Left ventricle myocardium inferior (tissue), 1 donor: ENCODE results near the gene SNX2. TPM values are rescaled to one million over a fixed set of nuclear protein-coding genes. Genes with fewer than 3 reads are reported as not detected.

Source experiments
- DNase-seq: peaks from one replicate; pipeline ENCODE4 v3.0.0-alpha.2; 2020
- H3K27ac ChIP-seq: fragments of 200-600 bp; replicated peaks from 2 replicates; pipeline ENCODE4 v1.8.0; 2021
- H3K27me3 ChIP-seq: fragments of 200-600 bp; 2 replicates; pipeline ENCODE4 v1.8.0; 2021; ENCODE audit warnings: low read depth
- H3K36me3 ChIP-seq: fragments of 200-600 bp; 2 replicates; pipeline ENCODE4 v1.8.0; 2021
- H3K4me1 ChIP-seq: fragments of 200-600 bp; 2 replicates; pipeline ENCODE4 v1.8.0; 2021
- H3K4me3 ChIP-seq: fragments of 200-600 bp; 2 replicates; pipeline ENCODE4 v1.8.0; 2021; ENCODE audit warnings: mild to moderate bottlenecking, moderate library complexity
- H3K9me3 ChIP-seq: fragments of 200-600 bp; replicated peaks from 2 replicates; pipeline ENCODE4 v1.8.0; 2021
- intact Hi-C: fragments of 100-400 bp; cut with micrococcal nuclease; formaldehyde crosslinking; loops from one replicate; pipeline ENCODE4 v1.11.0; 2022
- total RNA-seq: library from RNA; stranded (reverse); fragmentation: NEBNext Ultra II Directional; extraction: Animal tissue kit (Norgen Biotek cat#: 25700); gene quantifications from one replicate; pipeline ENCODE4 v1.2.1, GENCODE V29; 2021
- TF ChIP-seq, protein P1 (sequence below): fragments of 200-600 bp; IDR thresholded peaks from 2 replicates; pipeline ENCODE4 v1.8.0; 2021; ENCODE audit warnings: antibody characterized with exemption, mild to moderate bottlenecking, borderline replicate concordance
- donor health status: DM: no; HTN: yes; CAD: no; lungs with severe emphysema.

The SNX2 gene
- total RNA-seq, 1 donor from 2014 or later = 37.0 TPM

DNA sequence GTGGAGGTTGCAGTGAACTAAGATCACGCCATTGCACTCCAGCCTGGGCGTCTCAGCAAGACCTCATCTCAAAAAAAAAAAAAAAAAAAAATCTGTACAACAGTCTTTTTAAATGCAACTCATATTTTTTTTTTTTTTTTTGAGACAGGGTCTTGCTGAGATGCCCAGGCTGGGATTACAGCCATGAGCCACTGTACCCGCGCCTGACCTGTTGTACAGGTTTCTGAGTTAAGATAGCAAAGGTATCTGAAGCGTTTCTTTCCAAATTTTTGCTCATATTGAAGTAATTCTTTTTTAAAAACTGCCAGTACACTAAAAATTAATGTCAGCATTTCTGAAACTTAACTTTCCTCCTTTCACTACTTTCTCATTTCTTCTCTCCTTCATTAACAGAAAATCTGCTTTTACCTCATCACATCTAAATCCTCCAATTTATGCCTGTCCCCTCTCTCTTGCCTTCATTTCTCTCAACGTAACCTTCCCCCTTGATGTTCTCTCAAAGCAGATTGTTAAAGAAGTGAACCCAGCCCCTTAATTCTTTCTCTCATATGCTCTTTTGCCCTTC is 67.2 kb downstream of the SNX2 start:
- Histone ChIP-seq H3K27me3 (no peaks in the 10 kb centered on the region), H3K27ac (no peak overlapping the region), H3K36me3 (no peaks in the 10 kb centered on the region), H3K4me3 (no peak overlapping the region), H3K9me3 (peaks cover 10% of the 10 kb centered on the region), H3K4me1 (peaks cover 29% of the 10 kb centered on the region)
- no peak for DNase-seq
- TF ChIP-seq, protein P1, sequence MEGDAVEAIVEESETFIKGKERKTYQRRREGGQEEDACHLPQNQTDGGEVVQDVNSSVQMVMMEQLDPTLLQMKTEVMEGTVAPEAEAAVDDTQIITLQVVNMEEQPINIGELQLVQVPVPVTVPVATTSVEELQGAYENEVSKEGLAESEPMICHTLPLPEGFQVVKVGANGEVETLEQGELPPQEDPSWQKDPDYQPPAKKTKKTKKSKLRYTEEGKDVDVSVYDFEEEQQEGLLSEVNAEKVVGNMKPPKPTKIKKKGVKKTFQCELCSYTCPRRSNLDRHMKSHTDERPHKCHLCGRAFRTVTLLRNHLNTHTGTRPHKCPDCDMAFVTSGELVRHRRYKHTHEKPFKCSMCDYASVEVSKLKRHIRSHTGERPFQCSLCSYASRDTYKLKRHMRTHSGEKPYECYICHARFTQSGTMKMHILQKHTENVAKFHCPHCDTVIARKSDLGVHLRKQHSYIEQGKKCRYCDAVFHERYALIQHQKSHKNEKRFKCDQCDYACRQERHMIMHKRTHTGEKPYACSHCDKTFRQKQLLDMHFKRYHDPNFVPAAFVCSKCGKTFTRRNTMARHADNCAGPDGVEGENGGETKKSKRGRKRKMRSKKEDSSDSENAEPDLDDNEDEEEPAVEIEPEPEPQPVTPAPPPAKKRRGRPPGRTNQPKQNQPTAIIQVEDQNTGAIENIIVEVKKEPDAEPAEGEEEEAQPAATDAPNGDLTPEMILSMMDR = no peak
- intact Hi-C loops = no loop called here

DNA sequence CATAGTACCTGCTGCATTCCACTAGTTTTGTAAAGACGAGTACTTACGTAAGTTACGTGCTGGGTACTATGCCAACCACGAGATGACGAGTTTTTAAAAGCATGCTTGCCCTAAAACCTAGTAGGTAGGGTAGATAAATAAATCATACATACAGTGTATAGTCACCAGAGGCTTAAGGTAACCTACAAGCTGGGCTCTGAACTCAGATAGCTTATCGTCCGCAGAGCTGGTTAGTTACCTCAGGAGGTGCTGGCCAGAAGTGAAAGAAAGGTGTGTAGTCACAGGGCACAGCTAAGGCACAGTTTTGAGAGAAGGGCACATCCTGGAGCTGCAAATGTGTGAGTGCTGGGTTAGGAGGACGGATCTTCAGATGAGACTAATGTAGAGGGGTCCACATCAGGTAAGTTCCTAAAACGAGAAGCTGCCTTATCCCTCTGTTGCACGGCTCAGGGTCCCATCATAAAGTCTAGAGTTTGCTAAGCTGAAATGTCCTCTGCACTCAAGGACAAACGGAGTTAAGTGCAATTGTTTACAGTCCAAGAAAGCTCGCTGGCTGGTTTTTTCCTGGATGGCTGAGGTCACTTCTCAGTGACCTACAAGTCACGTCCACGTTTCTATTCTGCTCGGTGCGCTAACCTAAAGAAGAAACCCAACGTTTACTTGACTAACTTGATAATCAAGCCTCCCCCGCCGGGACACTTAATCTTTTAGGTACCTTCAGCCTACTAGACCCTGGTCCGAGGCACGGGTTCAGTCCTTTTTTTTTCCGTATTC is 69.4 kb downstream of the SNX2 start:
- Histone ChIP-seq H3K36me3 (no peaks in the 10 kb centered on the region), H3K9me3 (peaks cover 10% of the 10 kb centered on the region), H3K27ac (peak overlapping the region; percentile 94), H3K4me1 (peaks cover 29% of the 10 kb centered on the region), H3K4me3 (peak overlapping the region; percentile 90), H3K27me3 (no peaks in the 10 kb centered on the region)
- DNase-seq = no peak
- intact Hi-C loops = no loop called here
- TF ChIP-seq, protein P1 = no peak

DNA sequence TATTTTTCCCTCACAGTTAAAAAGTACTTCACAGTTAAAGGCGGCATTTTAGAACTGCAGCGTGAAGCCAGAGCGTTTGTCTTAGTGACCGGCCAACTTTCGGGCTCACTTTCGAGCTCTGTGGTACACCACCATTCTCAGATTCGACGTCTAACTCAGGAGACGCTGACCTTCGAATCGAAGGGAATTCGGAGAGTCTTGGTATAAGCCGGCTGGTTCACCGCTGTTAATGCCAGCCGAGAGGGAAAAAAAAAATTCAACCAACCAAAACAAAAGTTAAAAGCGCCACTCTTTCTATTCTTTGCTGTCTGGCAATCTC is 70.0 kb downstream of the SNX2 start:
- intact Hi-C loops = no loop called here
- TF ChIP-seq, protein P1 = no peak
- H3K27me3 ChIP-seq = no peaks in the 10 kb centered on the region

DNA sequence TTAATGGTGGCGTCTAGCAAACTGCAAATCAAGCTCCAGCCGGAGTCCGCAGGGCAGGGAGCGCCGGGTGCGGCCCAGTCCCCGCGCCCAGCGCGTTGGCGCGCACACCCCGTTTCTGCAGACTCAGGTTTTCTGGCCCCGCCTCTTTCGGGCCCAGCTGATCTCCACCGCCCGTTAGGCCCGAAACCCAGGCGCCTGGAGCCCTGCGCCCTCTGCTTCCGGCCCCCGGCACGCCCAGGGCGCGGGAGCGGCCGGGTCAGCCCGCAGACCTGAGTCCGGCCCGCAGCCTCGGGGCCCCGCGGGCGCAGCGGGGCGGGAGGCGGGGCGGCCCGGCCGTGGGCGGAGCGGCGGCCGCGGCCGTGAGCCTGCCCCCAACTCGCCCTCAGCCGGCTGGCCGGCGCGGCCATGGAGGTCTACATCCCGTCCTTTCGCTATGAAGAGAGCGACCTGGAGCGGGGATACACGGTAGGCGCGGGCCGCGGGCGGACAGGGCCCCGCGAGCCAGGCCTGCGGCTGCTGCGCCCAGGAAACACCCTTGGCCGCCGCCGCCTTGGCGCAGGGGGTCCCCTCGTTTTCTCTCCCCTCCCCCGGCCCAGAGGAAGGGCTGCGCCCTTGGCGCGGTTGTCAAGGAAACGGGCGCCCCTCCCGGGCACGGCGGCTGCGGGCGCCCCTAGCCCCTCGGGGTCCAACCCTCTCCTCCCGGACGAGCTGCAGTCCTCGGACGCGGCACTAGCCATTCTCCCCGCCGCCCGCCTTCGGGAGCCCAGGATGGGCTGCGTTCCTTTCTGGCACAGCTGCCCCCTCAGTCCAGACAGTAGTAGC is 70.6 kb downstream of the SNX2 start, which contains the start of gene SNX24:
Gene SNX24 (plus strand): TSS at position 385 of the 822 bp plus-strand sequence. CDS start 21 bp downstream, at position 406.
- peaks cover 29% of the 10 kb centered on the region for H3K4me1 ChIP-seq
- H3K4me3 ChIP-seq = peak within 1 kb of the TSS; percentile 90
- no peaks in the 10 kb centered on the region for H3K36me3 ChIP-seq
- H3K27ac ChIP-seq = peak within 1 kb of the TSS; percentile 94
- H3K9me3 ChIP-seq = peaks cover 6% of the 10 kb centered on the region
- intact Hi-C loops = no loop called here
- DNase-seq = peak; percentile 85
- H3K27me3 ChIP-seq = no peaks in the 10 kb centered on the region
- TF ChIP-seq, protein P1 = no peak

More for the DNA sequence above, 70.0 kb downstream of the SNX2 start:
- H3K27ac ChIP-seq = peak overlapping the region; percentile 94
- no peak for DNase-seq
- H3K36me3 ChIP-seq = no peaks in the 10 kb centered on the region
- peaks cover 10% of the 10 kb centered on the region for H3K9me3 ChIP-seq
- H3K4me1 ChIP-seq = peaks cover 29% of the 10 kb centered on the region
- peak overlapping the region; percentile 90 for H3K4me3 ChIP-seq

DNA sequence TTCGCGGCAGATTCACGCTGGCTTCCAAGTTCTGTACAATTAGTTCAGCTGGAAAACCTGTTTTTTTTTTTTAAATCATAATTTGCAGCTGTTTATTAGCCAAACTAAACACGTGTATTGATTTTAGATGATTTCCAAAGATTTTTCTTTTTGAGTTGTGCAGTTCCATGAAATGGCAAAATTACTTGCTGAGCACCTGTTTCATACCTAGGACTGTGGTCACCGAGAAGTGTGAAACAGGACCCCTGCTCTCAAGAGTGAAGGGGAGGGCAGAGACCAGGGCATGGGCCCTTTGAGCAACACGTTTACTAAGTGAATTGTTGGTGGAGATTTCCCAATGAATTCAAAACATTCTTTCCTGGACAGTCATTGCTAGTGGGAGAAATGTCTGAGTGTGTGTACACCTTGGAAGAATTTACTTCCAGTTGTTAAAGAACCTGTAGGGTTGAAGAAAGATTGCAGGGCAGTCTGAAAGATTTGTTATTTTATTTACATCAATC is 71.2 kb downstream of the SNX2 start:
- TF ChIP-seq, protein P1 = no peak
- H3K4me3 ChIP-seq = peak overlapping the region; percentile 90
- intact Hi-C loops = no loop called here
- H3K27me3 ChIP-seq = no peaks in the 10 kb centered on the region
- H3K27ac ChIP-seq = peak overlapping the region; percentile 94
- H3K36me3 ChIP-seq = no peaks in the 10 kb centered on the region
- H3K9me3 ChIP-seq = no peaks in the 10 kb centered on the region
- H3K4me1 ChIP-seq = peaks cover 29% of the 10 kb centered on the region
- no peak for DNase-seq
